SKM-1 treated with dmso at 0.1 percent for 144 hours (cell line): ENCODE data around the gene ZNF681.
"Not testable (repeated sequence)": the region's sequence is repeated elsewhere in the genome, so short reads cannot be mapped to it uniquely, and the experiment has no call there.

Experiments used
- DNase-seq: peaks from one replicate; lab custom pipeline; 2025; ENCODE audit not compliant: unreplicated experiment; lab: John Stamatoyannopoulos, UW

ZNF681 gene

GRCh38 chr19:23698711-23699520, 59.8 kb downstream of the ZNF681 start:
- no peak for DNase-seq

DNA sequence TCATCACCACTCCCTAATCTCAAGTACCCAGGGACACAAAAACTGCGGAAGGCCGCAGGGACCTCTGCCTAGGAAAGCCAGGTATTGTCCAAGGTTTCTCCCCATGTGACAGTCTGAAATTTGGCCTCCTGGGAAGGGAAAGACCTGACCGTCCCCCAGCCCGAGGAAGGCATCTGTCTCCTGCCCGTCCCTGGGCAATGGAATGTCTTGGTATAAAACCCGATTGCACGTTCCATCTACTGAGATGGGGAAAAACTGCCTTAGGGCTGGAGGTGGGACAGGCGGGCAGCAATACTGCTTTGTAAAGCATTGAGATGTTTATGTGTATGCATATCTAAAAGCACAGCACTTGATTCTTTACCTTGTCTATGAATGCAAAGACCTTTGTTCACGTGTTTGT, 65.8 kb downstream of the ZNF681 start:
- DNase-seq, result not testable (repeated sequence)
